GM18505 (cell line): ENCODE results near the gene EIF2S2.

Source experiments
- ATAC-seq: cut with Tn5 transposase; IDR thresholded peaks from one replicate; pipeline ENCODE4 v1.9.1; 2021; ENCODE audit not compliant: unreplicated experiment
- POLR2A ChIP-seq: IDR thresholded peaks from 4 replicates; pipeline ENCODE4 v1.6.1; 2011; ENCODE audit warnings: borderline replicate concordance; ENCODE audit not compliant: insufficient read depth, insufficient read length; ENCODE audit errors: extremely low read depth

Gene EIF2S2

GRCh38 chr20:34072076-34072475 lies 40.0 kb downstream of the EIF2S2 start:
- no peak for TF ChIP-seq POLR2A
- no peak for ATAC-seq

GRCh38 chr20:34070859-34071258 lies 41.2 kb downstream of the EIF2S2 start:
- no peak for ATAC-seq
- no peak for TF ChIP-seq POLR2A

DNA sequence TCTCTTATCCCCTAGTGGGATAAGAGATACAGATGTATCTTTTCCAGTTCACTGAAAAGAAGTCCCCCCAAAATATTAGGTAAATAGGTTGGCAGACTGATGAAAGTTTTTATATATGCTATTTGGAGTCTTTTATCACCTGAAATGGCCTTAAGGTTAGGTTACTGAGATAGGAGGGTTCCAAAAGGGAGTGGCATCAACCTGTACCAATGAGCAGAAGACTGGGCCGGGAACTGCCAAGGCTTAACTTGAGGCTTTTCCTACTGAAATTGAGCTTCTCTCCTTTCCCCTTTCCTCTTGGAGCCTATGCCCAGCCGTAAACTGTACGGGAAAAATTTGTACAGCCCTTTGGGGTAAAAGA lies 42.0 kb downstream of the EIF2S2 start:
- no peak for ATAC-seq
- no peak for TF ChIP-seq POLR2A

DNA sequence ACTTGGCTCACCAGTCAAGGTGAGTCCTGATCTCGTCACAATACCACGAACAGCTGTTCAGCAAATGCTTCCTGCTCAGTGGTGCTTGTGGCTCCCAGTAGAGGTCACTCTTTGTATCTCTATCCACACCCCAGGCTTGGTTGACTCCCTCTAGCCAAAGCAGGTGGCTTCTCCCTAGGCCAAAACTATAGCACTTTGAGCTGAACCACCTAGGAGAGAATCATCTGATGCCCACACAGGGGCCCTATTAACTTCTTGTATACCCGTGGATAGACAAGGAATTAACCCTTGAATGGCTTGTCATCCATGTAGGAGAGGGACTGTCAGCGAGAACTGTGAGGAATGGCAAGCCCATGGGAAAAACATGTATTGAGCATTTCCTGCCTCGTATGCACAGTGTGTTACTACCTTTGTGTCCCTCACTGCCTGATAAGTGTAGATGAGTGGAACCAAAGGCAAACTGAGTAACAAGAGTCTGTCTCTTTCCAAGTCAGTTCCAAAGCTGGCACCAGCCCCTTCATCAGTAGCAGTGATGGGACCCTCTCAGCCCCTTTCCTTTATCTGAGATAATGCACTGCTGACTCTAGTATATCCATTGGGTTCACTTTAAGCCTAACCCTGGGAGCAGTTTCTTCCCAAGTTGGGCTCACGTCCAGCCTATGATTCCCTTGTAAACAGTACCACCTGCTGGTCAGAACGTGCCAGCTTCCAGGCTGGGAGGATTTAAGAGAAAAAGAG lies 42.5 kb downstream of the EIF2S2 start:
- no peak for TF ChIP-seq POLR2A
- no peak for ATAC-seq

DNA sequence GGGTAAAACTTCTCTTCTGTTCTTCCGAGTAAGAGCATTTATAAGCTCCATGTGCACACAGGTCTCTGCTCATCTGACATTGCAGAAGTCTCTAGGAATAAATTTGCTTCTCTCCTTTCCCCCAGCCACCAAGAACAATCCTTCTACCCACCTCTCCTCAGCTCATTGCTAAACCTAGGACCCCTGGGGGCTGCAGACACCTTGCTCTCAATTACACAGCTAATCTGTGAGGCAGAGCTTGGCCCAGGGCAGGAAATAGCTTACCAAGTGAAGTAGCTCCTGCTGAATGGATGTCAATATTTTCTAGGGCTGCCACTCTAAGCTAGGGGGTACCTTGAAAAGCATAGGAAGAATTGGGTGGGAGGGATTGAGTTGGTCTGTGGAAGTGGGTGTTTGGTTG lies 44.0 kb downstream of the EIF2S2 start:
- TF ChIP-seq POLR2A, result no peak
- ATAC-seq, result no peak

DNA sequence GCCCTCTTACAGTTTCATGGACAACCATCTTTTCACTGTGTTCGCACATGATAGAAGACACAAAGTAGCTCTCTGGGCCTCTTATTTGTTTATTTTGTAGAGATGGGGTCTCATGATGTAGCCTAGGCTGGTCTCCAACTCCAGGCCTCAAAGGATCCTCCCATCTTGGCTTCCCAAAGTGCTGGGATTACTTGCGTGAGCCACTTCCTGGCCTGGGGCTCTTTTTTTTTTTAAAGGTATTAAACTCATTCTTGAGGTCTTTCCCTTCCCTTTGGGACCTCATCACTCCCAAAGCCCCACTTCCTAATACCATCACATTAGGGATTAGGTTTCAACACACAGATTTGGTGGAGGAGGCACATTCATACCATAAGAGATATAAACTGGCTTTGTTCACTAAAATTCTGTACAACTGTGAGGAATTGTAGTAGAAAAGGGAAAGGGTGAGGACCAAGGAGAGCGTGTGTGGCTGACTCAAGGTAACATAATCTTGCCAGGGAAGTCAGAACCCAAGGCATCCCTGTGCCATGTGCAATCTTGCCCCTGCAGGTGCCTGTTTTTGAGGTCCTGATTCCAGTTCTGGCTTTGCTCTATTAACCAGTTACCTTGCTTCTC lies 45.5 kb downstream of the EIF2S2 start:
- TF ChIP-seq POLR2A, result no peak
- no peak for ATAC-seq

DNA sequence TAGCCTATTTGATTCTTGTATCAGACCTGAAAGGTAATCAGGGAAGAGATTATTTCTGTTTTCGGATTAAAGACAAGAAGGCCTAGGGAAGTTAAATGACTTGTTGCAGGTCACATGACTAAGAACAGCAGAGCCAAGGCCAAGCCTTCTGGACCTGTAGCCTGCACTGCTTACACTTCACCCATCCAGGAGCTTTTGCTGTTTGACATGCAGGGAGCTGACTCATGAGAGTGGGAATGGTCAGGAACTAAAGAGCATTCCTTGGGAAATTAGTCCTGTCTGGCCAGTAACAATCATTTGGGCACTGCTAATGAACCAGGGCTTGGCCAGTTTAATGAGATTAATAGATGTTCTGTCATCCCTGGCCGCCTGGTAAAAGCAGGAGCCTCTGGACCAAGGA lies 46.8 kb downstream of the EIF2S2 start:
- TF ChIP-seq POLR2A, result no peak
- ATAC-seq, result no peak

GRCh38 chr20:34064286-34064685 lies 47.8 kb downstream of the EIF2S2 start:
- ATAC-seq, result no peak
- no peak for TF ChIP-seq POLR2A

DNA sequence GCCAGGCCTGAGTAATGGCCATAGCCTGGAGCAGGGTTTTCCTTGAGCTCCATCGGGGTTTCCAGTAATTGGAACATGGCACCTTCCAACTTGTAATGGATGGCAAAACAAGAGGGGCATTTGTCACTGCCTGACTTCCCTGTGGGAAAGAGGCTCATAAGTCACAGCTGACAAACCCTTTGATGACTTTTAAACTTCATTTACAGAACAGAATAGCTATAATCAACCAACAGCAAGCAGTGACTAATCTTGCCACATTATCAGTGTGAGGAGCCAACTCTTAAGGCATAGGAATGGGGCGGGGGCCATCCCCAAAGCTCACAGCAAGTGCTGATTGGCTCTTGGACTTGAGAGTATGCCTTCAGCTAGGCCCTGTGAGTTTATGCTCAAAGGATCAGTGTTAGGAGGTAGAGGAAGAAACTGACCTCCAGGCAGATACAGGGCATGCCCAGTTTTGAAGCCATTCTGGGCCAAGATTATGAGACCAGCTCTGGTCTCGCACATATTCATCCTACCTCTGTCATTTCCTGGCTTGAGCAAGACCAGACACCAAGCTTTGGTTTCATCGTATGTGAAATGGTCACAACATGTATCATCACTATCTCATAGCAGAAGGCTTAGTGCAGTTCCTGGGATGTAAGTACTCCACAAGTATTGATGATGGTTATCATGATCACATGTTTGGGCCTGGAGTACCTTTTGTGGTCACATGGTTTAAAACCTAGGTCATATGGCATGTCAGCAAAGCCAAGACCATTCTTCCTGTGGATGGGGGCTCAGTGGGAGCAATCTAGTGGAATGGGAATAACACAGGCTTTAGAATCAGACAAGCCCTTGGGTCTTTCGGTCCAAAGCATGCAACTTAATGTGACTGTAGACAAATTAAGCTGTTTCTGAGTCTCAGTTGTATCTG lies 49.2 kb downstream of the EIF2S2 start:
- TF ChIP-seq POLR2A, result no peak
- no peak for ATAC-seq

DNA sequence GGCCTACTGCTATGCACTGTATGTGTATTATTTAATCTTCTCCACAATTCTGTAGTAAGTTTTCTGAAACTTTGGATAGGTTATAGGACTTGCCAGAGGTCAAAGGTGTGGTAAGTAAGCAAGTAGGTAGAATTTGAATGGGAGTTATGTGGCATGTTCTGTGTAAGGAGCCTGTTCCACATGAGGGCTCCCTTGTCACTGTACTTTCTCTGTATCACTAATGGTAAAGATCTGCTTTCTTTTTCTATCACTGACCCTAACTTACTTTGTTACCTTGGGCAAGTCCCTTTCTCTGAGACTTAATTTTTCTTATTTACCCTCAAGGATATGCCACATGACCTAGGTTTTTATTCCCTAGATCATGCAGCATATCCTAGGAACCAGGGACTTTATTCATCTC lies 50.3 kb downstream of the EIF2S2 start:
- no peak for TF ChIP-seq POLR2A
- ATAC-seq, result peak; percentile 46

GRCh38 chr20:34060970-34061369 lies 51.1 kb downstream of the EIF2S2 start:
- ATAC-seq, result no peak
- TF ChIP-seq POLR2A, result no peak

DNA sequence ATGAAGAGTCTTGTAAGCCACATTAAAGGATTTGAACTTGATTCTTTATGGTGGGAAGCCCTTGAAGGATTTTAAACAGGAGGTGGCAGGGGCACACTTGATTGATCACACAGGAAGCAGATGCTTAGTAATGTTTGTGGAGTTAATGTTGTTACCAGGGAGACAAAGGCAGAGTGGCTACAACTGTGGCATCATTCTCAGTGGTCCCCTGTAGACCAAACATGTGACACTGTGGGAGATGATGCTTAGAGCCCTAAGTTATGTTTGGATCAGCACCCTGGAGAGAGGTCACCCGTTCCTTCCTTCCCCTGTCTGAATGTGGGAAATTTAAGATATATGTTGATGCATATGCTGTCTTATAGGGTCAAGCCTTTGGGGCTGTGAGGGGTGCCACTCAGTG lies 53.2 kb downstream of the EIF2S2 start:
- no peak for ATAC-seq
- no peak for TF ChIP-seq POLR2A

DNA sequence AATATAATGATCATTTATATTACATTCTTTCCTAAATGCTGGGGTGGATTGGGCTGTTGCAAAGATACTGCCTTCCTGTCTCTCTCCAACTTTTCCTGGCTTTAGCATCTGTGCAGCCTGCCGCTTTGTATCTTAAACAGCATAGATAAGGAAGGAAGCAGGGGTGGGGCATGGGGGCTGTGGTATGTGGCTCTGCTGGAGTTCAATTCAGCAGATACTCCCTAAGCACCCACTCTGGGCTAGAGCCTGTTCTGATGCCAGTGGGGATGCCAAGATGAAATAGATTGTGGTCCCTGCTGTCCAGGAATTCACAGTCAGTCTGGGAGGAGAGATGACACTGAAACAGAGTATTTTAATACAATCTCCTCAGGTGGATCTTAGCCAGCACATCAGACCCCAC lies 56.8 kb downstream of the EIF2S2 start:
- no peak for ATAC-seq
- TF ChIP-seq POLR2A, result no peak
